ENCODE data around the gene GPBAR1. TPM values are rescaled to one million over a fixed set of nuclear protein-coding genes. Genes with fewer than 3 reads are reported as not detected.
A peak's percentile ranks its signal among the peaks of the same experiment; 100 is the strongest.

GPBAR1 gene
- total and polyA plus RNA-seq, 9 of the 15 experiments (the other 6 are each of a cell fraction or from before 2014, with no cell fraction given) = not detected

DNA sequence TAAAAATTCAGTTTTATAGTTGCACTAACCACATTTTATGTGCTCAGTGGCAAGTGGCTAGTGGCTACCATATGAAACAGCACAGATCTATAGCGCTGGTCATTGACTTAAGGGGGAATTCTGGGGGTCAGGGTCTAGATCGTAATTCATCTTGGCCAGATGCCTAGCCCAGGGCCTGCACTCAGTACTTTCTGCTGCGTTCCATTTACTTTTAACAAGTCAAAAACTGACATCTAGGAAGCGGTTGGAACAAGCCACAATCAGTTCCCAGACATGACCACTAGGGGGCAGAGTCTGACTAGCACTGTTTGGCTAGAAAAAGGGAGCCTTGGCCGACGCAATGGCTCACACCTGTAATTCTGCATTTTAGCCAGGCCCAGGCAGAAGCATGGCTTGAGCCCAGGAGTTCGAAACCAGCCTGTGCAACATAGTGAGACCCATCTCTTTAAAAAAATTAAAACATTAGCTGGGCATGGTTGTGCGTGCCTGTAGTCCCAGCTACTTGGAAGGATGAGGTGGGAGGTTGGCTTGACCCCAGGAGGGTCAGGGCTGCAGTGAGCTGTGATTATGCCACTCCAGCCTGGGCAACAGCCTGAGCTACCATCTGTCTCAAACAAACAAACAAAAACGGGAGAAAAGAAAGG, 40.5 kb downstream of the GPBAR1 start (continued):
- TF ChIP-seq, protein P1, sequence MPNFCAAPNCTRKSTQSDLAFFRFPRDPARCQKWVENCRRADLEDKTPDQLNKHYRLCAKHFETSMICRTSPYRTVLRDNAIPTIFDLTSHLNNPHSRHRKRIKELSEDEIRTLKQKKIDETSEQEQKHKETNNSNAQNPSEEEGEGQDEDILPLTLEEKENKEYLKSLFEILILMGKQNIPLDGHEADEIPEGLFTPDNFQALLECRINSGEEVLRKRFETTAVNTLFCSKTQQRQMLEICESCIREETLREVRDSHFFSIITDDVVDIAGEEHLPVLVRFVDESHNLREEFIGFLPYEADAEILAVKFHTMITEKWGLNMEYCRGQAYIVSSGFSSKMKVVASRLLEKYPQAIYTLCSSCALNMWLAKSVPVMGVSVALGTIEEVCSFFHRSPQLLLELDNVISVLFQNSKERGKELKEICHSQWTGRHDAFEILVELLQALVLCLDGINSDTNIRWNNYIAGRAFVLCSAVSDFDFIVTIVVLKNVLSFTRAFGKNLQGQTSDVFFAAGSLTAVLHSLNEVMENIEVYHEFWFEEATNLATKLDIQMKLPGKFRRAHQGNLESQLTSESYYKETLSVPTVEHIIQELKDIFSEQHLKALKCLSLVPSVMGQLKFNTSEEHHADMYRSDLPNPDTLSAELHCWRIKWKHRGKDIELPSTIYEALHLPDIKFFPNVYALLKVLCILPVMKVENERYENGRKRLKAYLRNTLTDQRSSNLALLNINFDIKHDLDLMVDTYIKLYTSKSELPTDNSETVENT (CRISPR knock-in tag; IDR thresholded peaks at IDR 0.05) = no peak
- no peak for TF ChIP-seq ZNF282 (CRISPR knock-in tag; IDR thresholded peaks at IDR 0.05)
- no peak for TF ChIP-seq RBM25 (IDR thresholded peaks at IDR 0.05; ENCODE audit: low read depth, low read length, severe bottlenecking)
- peak; percentile 35; the same call in 1 of the 2 replicates for TF ChIP-seq MTA3 (IDR thresholded peaks at IDR 0.05; ENCODE audit: borderline replicate concordance)
- no peak for TF ChIP-seq ETV5 (CRISPR knock-in tag; IDR thresholded peaks at IDR 0.05; ENCODE audit: low read depth)
- no peak for TF ChIP-seq HMG20B (CRISPR knock-in tag; IDR thresholded peaks at IDR 0.05)
- no peak for TF ChIP-seq NFE2 (IDR thresholded peaks at IDR 0.05; ENCODE audit: low read depth)
- TF ChIP-seq IFI16 (CRISPR knock-in tag; IDR thresholded peaks at IDR 0.05) = no peak
- 0 out of 4 replicates have a peak, but pooled peaks of 1 of the 2 experiments have one; percentile 54 for TF ChIP-seq ARNT (IDR thresholded peaks at IDR 0.05)
- no peak for TF ChIP-seq XRCC3 (IDR thresholded peaks at IDR 0.05)
- TF ChIP-seq DNMT1 (IDR thresholded peaks at IDR 0.05) = no peak
- TF ChIP-seq, protein P2, sequence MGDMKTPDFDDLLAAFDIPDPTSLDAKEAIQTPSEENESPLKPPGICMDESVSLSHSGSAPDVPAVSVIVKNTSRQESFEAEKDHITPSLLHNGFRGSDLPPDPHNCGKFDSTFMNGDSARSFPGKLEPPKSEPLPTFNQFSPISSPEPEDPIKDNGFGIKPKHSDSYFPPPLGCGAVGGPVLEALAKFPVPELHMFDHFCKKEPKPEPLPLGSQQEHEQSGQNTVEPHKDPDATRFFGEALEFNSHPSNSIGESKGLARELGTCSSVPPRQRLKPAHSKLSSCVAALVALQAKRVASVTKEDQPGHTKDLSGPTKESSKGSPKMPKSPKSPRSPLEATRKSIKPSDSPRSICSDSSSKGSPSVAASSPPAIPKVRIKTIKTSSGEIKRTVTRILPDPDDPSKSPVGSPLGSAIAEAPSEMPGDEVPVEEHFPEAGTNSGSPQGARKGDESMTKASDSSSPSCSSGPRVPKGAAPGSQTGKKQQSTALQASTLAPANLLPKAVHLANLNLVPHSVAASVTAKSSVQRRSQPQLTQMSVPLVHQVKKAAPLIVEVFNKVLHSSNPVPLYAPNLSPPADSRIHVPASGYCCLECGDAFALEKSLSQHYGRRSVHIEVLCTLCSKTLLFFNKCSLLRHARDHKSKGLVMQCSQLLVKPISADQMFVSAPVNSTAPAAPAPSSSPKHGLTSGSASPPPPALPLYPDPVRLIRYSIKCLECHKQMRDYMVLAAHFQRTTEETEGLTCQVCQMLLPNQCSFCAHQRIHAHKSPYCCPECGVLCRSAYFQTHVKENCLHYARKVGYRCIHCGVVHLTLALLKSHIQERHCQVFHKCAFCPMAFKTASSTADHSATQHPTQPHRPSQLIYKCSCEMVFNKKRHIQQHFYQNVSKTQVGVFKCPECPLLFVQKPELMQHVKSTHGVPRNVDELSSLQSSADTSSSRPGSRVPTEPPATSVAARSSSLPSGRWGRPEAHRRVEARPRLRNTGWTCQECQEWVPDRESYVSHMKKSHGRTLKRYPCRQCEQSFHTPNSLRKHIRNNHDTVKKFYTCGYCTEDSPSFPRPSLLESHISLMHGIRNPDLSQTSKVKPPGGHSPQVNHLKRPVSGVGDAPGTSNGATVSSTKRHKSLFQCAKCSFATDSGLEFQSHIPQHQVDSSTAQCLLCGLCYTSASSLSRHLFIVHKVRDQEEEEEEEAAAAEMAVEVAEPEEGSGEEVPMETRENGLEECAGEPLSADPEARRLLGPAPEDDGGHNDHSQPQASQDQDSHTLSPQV (IDR thresholded peaks at IDR 0.05) = peak; percentile 34; the same call in 1 of the 2 replicates
- TF ChIP-seq, protein P3, sequence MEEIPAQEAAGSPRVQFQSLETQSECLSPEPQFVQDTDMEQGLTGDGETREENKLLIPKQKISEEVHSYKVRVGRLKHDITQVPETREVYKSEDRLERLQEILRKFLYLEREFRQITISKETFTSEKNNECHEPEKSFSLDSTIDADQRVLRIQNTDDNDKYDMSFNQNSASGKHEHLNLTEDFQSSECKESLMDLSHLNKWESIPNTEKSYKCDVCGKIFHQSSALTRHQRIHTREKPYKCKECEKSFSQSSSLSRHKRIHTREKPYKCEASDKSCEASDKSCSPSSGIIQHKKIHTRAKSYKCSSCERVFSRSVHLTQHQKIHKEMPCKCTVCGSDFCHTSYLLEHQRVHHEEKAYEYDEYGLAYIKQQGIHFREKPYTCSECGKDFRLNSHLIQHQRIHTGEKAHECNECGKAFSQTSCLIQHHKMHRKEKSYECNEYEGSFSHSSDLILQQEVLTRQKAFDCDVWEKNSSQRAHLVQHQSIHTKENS (CRISPR knock-in tag; IDR thresholded peaks at IDR 0.05) = no peak
- TF ChIP-seq, protein P4, sequence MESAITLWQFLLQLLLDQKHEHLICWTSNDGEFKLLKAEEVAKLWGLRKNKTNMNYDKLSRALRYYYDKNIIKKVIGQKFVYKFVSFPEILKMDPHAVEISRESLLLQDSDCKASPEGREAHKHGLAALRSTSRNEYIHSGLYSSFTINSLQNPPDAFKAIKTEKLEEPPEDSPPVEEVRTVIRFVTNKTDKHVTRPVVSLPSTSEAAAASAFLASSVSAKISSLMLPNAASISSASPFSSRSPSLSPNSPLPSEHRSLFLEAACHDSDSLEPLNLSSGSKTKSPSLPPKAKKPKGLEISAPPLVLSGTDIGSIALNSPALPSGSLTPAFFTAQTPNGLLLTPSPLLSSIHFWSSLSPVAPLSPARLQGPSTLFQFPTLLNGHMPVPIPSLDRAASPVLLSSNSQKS (CRISPR knock-in tag; IDR thresholded peaks at IDR 0.05) = no peak
- no peak for TF ChIP-seq HDAC1 (IDR thresholded peaks at IDR 0.05)
- TF ChIP-seq XRCC5 (IDR thresholded peaks at IDR 0.05; ENCODE audit: low read depth, low read length) = peak; percentile 52; the same call in 1 of the 2 replicates
- TF ChIP-seq, protein P5, sequence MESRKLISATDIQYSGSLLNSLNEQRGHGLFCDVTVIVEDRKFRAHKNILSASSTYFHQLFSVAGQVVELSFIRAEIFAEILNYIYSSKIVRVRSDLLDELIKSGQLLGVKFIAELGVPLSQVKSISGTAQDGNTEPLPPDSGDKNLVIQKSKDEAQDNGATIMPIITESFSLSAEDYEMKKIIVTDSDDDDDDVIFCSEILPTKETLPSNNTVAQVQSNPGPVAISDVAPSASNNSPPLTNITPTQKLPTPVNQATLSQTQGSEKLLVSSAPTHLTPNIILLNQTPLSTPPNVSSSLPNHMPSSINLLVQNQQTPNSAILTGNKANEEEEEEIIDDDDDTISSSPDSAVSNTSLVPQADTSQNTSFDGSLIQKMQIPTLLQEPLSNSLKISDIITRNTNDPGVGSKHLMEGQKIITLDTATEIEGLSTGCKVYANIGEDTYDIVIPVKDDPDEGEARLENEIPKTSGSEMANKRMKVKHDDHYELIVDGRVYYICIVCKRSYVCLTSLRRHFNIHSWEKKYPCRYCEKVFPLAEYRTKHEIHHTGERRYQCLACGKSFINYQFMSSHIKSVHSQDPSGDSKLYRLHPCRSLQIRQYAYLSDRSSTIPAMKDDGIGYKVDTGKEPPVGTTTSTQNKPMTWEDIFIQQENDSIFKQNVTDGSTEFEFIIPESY (CRISPR knock-in tag; IDR thresholded peaks at IDR 0.05) = no peak
- no peak for TF ChIP-seq NCOA1 (IDR thresholded peaks at IDR 0.05; ENCODE audit: low read depth)

All from K562 (cell line).